ENCODE results near the gene SLC15A3. TPM values are rescaled to one million over a fixed set of nuclear protein-coding genes. Genes with fewer than 3 reads are reported as not detected.

The SLC15A3 gene
- total RNA-seq, 2 experiments from 2014 or later, result 10.5 to 11.9 TPM

- Mint-ChIP-seq H3K36me3 (ENCODE audit: low read depth) (no peaks in the 10 kb centered on the region), H3K9me3 (no peaks in the 10 kb centered on the region), H3K4me3 (no peak overlapping the region), H3K27ac (no peak overlapping the region), H3K4me1 (ENCODE audit: low read depth) (peaks cover 5% of the 10 kb centered on the region), H3K27me3 (no peaks in the 10 kb centered on the region)
- no peak for TF ChIP-seq CTCF (IDR thresholded peaks at IDR 0.05)
- Histone ChIP-seq H3K27ac (ENCODE audit: low read depth in 1 of 2, low read length in 2 of 2) (no peak overlapping the region), H3K4me3 (ENCODE audit: low read length) (no peak overlapping the region), H3K36me3 (ENCODE audit: insufficient read depth, low read length) (no peaks in the 10 kb centered on the region), H3K4me1 (ENCODE audit: insufficient read depth, low read length) (no peaks in the 10 kb centered on the region), H3K27me3 (ENCODE audit: control insufficient read depth in 1 of 2, insufficient read depth in 2 of 2, low read length in 2 of 2) (no peaks in the 10 kb centered on the region), H3K9me3 (ENCODE audit: control insufficient read depth in 1 of 2, insufficient read depth in 1 of 2, low read length in 2 of 2) (no peaks in the 10 kb centered on the region)
- POLR2A ChIA-PET, result no interaction called here
- no peak for DNase-seq
- CTCF ChIA-PET, result interaction anchor here (0.8 to 1.5 kb wide), 2 partner anchors 11 to 78 kb away, joined by 3 to 4 read pairs; no protein-coding TSS in a partner anchor
- ATAC-seq (ENCODE audit: poor library complexity), result no peak
- intact Hi-C loops (cut with DNase I, micrococcal nuclease), result no loop called here
Observed at GRCh38 chr11:60960405-60960804, 8.4 kb upstream of the SLC15A3 start.

DNA sequence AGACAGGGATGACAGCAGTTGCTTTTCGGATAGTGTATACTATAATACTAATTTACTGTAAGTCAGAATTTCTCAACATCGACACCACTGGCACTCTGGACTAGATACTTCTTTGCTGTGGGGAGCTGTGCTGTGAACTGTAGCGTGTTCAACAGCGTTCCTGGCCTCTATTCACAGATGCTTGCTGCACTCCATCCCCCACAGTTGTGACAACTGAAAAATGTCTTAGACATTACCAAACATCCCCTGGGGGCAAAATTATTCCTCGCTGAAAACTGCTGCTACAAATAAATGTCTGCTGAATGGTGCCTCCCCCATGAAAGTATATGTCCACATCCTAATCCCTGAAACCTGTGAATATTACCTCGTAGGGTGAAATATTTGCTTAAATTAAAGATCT is 7.5 kb upstream of the SLC15A3 start:
- no peaks in the 10 kb centered on the region for H3K36me3 Mint-ChIP-seq (ENCODE audit: low read depth)
- POLR2A ChIA-PET, result no interaction called here

GRCh38 chr11:60957188-60957587 is 5.2 kb upstream of the SLC15A3 start:
- Histone ChIP-seq H3K4me1 (ENCODE audit: insufficient read depth, low read length) (peaks cover 8% of the 10 kb centered on the region), H3K36me3 (ENCODE audit: insufficient read depth, low read length) (no peaks in the 10 kb centered on the region), H3K4me3 (ENCODE audit: low read length) (no peak overlapping the region), H3K9me3 (ENCODE audit: control insufficient read depth in 1 of 2, insufficient read depth in 1 of 2, low read length in 2 of 2) (no peaks in the 10 kb centered on the region), H3K27me3 (ENCODE audit: control insufficient read depth in 1 of 2, insufficient read depth in 2 of 2, low read length in 2 of 2) (peaks cover 0 to under 1% of the 10 kb centered on the region in 2 experiments), H3K27ac (ENCODE audit: low read depth in 1 of 2, low read length in 2 of 2) (no peak overlapping the region)
- intact Hi-C loops (cut with DNase I, micrococcal nuclease), result no loop called here
- H3K9me3 Mint-ChIP-seq, result no peaks in the 10 kb centered on the region
- H3K4me3 Mint-ChIP-seq, result no peak overlapping the region
- DNase-seq (no peak), ATAC-seq (ENCODE audit: poor library complexity) (no peak)
- no peak overlapping the region for H3K27ac Mint-ChIP-seq
- H3K4me1 Mint-ChIP-seq (ENCODE audit: low read depth), result peaks cover 23% of the 10 kb centered on the region
- no peaks in the 10 kb centered on the region for H3K36me3 Mint-ChIP-seq (ENCODE audit: low read depth)
- ChIA-PET CTCF (no interaction called here), POLR2A (interaction anchor here (1.4 kb wide), 1 partner anchor 203 kb away, joined by 6 read pairs; no protein-coding TSS in a partner anchor)
- no peak for TF ChIP-seq CTCF (IDR thresholded peaks at IDR 0.05)
- H3K27me3 Mint-ChIP-seq, result peaks cover 4% of the 10 kb centered on the region

More for the DNA sequence above, 7.5 kb upstream of the SLC15A3 start:
- CTCF ChIA-PET, result interaction anchor here (0.8 kb wide), 1 partner anchor 79 kb away, joined by 4 read pairs; no protein-coding TSS in a partner anchor
- H3K36me3 ChIP-seq (ENCODE audit: insufficient read depth, low read length), result no peaks in the 10 kb centered on the region
- no peak for DNase-seq
- H3K4me3 ChIP-seq (ENCODE audit: low read length), result no peak overlapping the region
- H3K4me1 ChIP-seq (ENCODE audit: insufficient read depth, low read length), result no peaks in the 10 kb centered on the region
- H3K4me1 Mint-ChIP-seq (ENCODE audit: low read depth), result peaks cover 5% of the 10 kb centered on the region
- H3K27ac ChIP-seq (ENCODE audit: low read depth in 1 of 2, low read length in 2 of 2), result no peak overlapping the region
- no peak for ATAC-seq (ENCODE audit: poor library complexity)
- no peaks in the 10 kb centered on the region for H3K9me3 Mint-ChIP-seq
- no peaks in the 10 kb centered on the region for H3K9me3 ChIP-seq (ENCODE audit: control insufficient read depth in 1 of 2, insufficient read depth in 1 of 2, low read length in 2 of 2)
- no peak overlapping the region for H3K4me3 Mint-ChIP-seq
- intact Hi-C loops (cut with DNase I, micrococcal nuclease), result no loop called here
- H3K27me3 Mint-ChIP-seq, result no peaks in the 10 kb centered on the region
- no peak for TF ChIP-seq CTCF (IDR thresholded peaks at IDR 0.05)
- H3K27me3 ChIP-seq (ENCODE audit: control insufficient read depth in 1 of 2, insufficient read depth in 2 of 2, low read length in 2 of 2), result no peaks in the 10 kb centered on the region
- no peak overlapping the region for H3K27ac Mint-ChIP-seq

All from CD4-positive, alpha-beta T cell (primary cell).